IPS DF 4.7 (cell line): Measurements from ENCODE around the gene SF3A2.
A peak's percentile ranks its signal among the peaks of the same experiment; 100 is the strongest.
"Not testable (repeated sequence)": the region's sequence is repeated elsewhere in the genome, so short reads cannot be mapped to it uniquely, and the experiment has no call there.

Experiments used
- DNase-seq: peaks from one replicate; pipeline ENCODE4 v3.0.0-alpha.2; 2013; ENCODE audit warnings: low spot score; ENCODE audit errors: extremely low read depth

Gene SF3A2, protein sequence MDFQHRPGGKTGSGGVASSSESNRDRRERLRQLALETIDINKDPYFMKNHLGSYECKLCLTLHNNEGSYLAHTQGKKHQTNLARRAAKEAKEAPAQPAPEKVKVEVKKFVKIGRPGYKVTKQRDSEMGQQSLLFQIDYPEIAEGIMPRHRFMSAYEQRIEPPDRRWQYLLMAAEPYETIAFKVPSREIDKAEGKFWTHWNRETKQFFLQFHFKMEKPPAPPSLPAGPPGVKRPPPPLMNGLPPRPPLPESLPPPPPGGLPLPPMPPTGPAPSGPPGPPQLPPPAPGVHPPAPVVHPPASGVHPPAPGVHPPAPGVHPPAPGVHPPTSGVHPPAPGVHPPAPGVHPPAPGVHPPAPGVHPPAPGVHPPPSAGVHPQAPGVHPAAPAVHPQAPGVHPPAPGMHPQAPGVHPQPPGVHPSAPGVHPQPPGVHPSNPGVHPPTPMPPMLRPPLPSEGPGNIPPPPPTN

DNA sequence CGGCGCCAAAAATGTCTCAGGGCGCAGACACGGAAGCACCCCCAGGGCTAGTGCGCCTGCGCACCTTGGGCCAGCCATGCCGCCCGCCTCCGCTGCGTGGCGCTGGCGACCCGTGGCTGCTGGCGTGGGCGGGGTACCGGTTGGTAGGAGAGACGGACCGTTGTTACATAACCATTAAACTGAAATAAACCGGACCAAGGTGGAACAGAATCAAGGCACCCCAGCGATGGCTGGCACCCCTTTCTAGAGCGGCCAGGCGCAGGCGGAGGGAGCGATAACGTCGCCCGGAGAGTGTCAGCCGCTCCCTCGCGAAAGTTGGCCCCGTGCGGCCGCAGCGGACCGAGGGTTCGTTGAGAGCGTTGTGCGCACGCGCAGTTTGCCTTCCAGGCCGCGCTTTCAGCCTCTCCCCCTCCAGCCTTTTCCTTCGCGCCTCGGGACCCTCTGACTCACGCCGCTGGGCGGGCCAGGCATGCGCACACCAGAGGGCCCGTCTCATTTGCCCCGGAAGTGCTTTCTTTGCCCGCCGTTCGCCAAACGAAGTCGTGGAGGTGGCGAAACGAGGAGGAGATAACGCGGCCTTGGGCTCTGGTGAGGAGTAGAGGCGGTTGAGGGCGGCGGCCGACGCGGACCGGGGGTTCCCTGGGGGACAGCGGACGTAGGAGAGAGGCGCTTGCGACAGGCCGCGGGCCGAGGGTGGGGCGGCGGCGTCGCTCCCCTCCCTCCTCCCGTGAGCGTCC is at the start of gene SF3A2, which contains the start of gene PLEKHJ1:
Gene SF3A2 (plus strand): TSS at position 511 of the 737 bp plus-strand sequence. CDS start 6,595 bp downstream, outside the sequence.
Gene PLEKHJ1 (minus strand): TSS at position 16 of the 737 bp plus-strand sequence. CDS start 81 bp downstream, outside the sequence.
- DNase-seq, result peak; percentile 86

DNA sequence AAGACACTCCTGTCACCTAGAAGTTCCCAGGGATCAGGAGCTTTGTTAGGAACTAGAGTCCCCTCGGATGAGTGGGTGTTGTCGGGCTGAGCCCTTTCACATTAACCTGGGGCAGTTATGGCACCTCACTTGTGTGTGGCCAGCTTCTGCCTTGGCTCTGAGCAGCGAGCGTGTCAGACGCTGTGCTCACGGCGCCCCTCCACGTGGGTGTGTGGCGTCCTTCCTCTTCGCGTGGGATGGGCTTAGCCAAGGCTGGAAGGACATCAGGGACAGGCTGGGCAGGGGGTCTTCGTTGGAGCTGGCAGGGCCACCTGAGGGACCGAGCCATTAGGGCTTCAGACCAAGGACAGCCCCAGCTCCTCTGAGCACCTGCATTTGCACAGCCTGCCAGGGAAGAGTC is 49.5 kb upstream of the SF3A2 start:
- no peak for DNase-seq

DNA sequence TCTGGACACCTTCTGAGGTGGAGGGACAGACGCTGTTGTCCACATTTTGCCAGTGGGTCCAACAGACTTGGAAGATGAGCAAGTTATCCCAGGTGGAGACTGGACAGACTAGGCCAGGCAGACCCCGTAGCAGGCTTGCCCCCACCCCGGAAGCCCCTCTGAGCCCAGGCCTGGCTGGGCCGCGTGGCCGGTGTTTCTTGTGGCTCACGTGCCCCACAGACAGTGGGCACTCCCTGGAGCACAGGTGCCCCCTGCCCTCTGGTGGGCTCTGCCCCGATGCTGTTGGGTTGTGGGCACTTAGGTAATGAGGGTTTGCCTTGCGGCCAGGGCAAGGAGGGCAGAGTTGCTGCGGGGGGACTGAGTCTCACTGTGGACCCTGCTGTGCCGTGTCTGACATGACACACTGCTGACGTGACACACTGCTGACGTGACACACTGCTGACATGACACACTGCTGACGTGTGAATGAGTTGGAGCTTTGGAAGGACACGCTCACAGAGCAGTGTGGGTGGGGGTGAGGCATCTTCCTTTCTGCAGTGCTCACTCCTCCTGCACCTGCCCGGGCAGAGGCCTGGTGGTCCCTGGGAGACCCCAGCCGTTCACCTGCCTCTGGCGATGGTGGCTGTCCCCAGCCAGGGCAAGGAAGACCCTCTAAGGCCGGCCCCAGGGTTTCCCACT is 47.8 kb upstream of the SF3A2 start:
- no peak for DNase-seq

DNA sequence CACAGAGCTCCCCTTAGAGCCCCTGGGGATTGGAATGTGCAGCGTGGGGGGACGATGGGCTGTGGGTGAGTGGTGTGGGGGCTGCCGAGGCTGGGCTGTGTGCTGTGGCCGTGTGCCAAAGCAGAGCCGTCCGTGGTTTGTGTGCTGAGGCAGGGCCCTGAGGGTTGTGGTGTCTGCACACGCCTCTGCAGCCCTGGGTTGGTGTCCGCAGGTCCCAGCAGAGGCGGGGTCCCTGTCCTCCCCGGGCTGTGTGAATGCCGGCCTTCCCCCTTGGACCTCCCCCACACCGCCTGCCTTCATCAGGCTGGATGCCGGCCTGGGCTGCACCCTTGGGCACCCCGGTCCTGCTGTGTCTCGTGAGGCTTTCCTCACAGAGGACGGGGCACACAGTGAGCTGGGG is 46.7 kb upstream of the SF3A2 start:
- DNase-seq, result no peak

DNA sequence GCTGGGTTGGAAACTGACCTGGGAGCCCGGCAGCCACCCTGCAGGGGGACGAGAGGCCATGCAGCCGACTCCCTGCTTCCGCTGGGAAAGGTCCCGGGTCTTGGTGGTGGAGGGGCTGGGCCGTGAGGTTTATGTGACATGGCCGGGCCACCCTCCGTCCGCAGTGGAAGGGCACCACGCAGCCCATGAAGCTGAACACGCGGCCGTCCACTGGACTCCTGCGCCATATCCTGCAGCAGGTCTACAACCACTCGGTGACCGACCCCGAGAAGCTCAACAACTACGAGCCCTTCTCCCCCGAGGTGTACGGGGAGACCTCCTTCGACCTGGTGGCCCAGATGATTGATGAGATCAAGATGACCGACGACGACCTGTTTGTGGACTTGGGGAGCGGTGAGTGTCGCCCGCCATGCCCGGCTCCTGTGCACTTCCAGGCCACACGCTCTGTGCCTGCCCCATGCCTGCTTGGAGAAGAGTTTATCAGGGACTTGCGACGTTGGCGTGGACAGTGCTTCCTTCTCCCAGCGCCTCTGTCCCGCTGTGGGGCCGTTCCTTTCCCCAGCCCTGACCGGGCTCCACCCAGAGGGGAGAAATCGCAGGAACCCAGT is 45.7 kb upstream of the SF3A2 start:
- DNase-seq, result no peak

DNA sequence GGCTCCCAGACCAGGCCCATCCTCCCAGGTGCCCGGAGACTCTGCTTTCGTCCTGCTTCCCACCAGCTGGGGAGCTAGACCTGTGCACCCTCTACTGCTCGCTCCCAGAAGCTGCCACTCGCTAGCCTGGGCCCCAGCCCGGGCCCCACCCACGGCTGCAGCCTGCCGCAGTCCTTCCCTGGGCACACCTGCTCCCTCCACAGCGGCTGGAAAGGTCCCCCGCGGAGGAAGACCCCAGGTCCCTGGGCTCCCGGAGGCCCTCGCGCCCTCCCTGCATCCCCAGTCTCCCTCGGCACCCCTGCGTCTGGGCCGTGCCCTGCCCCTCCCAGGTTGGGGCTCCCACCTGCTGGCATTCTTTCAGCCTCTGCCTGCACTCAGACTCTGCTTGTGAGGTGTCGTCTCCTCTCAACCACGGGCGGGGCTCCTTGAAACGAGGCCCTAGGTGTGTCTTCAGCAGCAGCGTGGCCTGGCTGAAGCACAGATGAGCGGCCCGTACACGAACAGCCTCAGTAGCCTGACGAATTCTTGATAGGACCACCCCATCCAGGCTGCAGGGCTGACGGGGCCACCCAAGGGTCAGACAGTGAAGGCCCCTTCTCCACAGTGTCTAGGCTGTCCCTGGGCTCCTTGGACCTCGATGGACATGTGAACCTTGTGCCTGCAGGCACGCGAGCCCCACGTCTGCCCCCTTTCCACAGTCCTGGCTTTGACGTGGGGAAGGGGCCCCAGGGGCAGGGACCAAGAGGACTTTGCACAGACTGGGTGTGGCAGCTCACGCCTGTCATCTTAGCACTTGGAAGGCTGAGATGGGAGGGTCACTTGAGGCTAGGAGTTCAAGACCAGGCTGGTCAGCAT is 44.9 kb upstream of the SF3A2 start:
- DNase-seq, result no peak

DNA sequence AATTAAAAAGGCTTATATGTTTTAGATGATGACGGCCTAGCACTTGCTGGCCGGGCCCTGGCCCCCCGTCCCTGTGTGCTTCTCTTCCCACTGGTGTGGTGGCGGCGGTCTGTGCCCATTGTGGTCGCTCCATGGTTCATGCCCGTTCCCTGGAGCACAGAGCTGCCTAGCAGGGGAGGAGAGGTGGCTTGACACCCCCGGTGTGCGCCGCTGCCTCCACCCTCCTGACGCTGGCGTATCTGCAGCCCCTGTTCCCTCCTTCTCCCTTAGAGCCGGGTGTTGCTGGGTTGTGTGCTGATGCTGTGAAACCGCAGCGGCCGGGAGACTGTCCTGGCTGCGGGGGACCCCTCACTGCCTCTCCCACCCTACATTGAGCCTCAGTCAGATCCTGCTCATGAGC is 43.8 kb upstream of the SF3A2 start:
- no peak for DNase-seq

DNA sequence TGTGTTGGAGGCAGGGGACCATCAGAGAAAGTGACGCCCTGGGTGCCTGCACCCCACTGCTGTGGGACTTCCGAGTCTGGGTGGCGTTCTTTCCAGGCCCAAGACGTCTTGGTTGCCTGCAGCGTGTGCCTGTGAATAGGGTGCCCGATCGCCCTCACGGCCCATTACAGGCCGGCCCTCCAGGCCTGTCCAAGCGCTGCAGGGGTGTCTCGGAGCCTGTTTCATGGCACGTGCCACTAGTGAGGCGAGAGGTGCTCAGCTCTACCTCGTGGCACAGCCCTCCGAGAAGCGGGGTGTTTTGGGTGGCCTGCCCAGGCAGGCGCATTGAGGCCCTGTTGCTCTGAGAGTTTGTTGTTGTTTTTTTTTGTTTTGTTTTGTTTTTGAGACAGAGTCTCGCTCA is 42.8 kb upstream of the SF3A2 start:
- no peak for DNase-seq

DNA sequence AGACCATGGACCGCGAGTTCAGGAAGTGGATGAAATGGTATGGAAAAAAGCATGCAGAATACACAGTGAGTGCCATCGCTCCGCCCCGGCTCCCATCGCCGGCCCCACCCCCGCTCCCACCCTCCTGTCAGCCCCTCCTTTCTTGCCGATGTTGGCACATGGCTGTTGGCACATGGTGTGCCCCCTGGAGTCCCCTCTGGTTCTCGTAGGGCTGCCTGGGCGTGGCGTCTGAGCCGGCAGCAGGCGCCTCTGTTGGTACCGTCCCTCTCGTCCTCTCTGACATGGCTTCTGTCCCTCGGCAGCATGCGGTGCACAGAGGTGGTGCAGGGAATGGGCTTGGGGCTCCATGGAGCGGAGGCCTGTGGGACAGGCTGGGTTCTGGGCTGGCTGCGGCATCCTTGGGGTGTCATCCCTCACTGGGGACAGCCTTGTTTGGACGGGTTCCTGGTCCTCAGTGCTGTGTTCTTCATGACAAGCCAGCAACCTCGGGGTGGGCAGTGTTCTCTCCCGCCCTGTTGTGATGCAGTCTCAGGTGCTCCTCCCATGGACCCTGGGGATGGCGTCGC is 42.0 kb upstream of the SF3A2 start:
- no peak for DNase-seq

DNA sequence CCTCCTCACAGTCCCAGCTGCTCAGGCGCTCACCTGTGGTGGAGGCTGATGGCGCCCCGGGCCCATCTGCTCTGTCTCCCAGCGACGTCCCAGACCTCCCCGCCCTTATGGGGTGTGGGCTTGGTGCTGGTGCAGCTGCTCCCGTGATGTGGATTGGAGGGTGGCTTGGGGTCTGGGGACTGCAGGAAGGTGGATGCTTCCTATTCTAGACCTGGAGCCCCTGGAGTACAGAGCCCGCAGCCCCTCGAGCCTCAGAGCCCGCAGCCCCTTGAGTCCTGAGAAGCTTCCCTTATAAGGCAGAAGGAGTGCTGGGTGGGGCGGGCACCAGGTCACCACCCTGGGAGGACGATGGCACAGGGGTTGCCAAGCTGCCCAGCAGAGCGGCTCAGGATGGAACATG is 41.3 kb upstream of the SF3A2 start:
- no peak for DNase-seq

DNA sequence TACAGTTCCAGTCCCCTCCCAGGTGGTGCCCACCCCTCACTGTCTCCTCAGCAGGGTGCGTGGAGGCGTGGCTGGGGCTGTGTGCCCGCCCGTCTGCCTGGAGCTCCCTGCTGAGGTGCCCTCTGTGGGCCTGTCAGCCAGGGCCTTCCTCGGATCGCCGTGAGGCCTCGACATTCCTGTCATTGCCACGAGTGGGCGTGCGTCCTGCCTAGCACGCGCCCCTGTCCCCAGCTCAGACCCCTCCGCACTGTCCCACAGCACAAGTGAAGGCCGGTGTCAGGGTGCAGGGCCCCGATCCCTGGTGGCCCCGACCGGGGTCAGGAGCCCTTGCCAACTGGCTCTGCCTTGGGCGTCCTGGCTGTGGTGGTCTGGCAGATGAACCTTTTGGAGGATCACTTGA is 40.7 kb upstream of the SF3A2 start:
- no peak for DNase-seq

DNA sequence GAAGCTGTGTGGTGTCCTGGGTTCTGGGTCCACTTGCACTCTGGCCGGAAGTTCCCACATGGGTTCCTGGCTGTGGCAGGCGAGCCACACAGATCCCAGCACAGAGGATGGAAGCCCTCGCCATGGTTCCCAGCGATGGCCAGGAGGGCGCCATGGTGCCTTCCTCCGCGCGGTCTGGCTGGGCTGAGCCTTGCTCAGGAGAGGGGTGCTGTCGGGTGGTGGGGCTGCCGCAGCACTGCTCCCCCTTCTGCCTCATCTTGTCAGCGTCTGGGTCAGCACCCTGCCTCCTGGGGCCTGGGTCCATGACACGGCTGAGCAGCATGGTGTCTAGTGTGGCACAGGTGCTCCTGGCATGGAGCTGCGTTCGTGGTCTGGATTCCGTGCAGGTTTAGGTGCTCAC is 39.4 kb upstream of the SF3A2 start:
- no peak for DNase-seq

DNA sequence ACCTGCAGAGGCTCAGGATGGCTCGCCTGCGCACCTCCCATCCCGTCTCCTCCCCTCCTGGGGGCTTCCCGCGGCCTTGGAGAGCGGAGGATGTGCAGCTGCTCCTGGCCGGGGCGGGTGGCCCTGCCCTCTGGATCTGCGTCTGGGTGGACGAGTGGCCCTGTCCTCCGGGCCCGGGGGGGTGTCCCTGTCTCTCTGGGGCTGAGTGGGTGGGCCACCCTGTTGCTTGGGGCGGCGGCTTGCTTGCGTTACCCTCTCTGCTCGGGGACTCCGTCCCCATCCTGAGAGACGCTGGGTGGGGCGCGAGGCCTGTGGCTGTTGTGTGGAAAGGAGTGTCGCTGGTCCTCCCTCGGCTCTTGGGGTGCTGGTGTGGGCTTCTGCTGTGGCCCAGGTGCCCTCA is 38.3 kb upstream of the SF3A2 start:
- no peak for DNase-seq

DNA sequence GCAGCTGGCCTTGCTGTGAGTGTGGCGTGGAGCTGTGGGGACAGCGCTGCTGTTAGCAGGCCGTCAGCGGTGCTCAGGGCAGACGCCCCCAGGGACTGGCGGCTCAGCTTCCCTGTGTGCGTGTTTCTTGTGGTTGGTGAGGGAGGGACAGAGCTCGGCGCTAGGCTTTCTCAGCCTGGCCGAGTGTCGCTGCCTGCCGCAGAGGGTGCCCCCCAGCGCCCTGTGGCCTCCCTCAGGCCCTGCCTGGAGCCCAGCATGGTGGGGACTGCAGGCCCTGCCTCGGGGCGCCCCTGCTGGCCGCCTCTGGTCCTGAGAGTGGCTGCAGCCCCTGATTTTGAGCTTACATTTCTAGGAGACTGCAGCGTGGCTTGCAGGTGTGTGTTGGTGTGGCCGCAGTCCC is 37.4 kb upstream of the SF3A2 start:
- DNase-seq, result no peak

DNA sequence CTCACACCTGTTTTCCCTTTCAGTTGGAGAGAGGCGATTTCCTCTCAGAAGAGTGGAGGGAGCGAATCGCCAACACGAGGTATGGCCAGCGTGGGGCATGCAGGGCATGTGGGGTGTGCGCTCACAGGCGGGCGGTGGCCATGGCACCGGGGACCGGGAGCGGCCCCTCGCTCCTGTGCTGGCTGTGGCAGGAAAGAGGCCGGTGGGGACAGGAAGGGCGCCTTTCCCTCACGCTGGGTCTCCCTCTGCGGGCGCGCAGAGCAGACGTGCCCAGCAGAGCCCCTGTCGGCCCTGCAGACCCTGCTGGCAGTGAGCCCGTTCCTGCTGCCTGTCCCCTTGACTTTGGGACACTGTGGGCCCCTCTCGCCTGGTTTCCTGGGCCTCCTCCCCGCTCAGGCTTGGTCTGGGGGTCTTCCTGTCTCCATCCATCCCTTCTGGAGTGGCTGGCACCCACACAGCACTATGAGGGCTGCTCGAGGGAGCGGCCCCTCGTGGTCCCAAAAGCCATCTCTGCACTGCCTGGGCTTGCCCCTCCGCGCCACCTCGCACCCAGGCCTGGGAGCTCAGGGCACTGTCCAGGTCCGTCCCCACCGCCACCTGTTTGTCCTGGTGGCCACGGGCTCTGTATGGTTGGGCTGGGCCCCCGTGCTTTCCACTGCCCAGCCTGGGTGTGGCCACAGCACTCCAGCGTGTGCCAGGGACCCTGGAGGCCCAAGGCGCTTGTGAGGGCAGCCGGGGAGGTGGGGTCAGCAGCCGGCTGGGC is 36.6 kb upstream of the SF3A2 start:
- DNase-seq, result no peak

DNA sequence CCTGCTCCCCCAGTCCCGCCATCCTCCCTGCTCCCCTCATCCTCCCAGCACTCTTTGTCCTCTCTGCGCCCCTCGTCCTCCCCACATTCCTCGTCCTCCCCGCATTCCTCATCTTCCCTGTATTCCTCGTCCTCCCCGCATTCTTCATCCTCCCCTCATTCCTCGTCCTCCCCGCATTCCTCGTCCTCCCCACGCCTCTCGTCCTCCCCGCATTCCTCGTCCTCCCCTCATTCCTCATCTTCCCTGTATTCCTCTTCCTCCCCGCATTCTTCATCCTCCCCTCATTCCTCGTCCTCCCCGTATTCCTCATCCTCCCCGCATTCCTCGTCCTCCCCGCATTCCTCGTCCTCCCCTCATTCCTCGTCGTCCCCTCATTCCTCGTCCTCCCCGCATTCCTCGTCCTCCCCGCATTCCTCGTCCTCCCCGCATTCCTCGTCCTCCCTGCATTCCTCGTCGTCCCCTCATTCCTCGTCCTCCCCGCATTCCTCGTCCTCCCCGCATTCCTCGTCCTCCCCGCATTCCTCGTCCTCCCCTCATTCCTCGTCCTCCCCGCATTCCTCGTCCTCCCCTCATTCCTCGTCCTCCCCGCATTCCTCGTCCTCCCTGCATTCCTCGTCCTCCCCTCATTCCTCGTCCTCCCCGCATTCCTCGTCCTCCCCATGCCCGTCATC is 35.9 kb upstream of the SF3A2 start:
- DNase-seq, result not testable (repeated sequence)

DNA sequence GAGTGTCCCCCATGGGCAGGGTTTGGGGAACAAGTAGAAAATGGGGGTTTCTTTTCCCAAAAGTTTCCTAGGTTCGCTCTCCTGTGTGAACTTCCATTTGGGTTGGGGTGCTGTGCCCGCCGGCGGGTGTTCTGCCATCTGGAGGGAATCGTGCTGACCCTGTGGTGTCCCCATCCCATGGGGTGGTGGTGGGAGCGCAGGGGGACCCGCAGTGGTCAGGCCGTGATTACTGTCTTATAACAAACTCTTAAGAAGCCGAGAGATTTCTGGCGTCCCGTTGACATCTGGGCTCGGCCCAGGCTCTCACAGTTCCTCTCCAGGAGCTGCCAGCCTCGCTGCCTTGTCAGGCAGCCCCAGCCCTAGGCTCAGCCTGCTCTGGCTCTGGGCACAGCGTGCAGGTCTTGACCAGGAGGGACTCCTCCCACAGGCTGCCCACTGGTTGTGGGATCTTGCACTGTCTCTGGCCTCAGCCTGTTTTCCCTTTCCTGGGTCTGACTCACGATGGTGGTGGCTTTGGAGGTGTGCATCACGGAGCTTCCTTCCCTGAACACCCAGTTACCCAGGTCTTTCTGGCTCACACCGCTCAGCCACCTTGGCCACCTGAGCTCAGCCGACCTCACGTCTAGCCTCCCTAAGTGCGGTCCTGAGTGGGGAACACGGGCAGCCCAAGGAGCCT is 35.0 kb upstream of the SF3A2 start:
- DNase-seq, result no peak

DNA sequence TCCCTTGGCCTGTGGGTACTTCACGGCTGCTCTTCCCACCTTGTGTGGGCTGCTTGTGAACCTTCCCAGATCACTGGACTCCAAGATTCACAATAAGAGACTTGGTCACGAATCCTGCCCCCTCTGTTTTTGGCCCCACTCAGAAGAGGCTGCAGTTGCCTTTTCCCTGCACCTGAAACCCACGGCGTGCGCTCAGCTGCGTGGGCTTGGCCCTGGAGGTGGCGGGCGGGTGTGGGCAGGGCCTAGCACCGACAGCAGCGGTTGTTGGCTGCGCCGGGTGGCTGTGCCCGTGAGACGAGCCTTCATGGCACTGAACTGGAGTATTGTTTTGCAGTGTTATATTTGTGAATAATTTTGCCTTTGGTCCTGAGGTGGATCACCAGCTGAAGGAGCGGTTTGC is 34.3 kb upstream of the SF3A2 start:
- DNase-seq, result no peak
